Measurements from ENCODE around the gene CACNA1I. TPM values are rescaled to one million over a fixed set of nuclear protein-coding genes. Genes with fewer than 3 reads are reported as not detected.

The CACNA1I gene
- polyA plus RNA-seq, 1 of the 3 experiments (the other 2 are of a cell fraction), result not detected

DNA sequence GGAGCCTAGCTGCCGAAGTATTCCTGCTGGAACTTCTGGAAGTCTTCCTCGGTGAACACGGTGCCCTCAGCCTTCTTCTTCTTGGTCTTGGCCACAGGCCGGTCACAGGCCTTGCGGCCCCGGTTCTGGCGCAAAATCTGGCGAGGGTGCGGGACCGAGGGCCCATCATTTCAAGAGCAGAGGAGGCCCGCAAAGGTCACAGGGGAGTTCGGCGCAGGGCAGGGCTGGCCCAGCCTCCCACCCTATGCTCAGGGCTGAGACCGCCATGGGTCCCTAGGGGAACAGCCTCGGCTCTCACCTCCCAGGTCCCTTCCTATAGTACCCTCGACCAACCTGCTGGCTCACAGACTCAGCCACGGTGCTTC lies 41.1 kb upstream of the CACNA1I start:
- WGBS (ENCODE audit: low lambda C conversion rate), result 61% methylated on average over 5 of the region's 17 CpGs
- no peak overlapping the region; a peak in 1 of 4 replicates for H3K27ac ChIP-seq (ENCODE audit: low read depth in 2 of 2, low read length in 1 of 2)
- H3K4me2 ChIP-seq, result no peak overlapping the region
- DNase-seq, result no peak
- no peaks in the 10 kb centered on the region for H3K27me3 ChIP-seq (ENCODE audit: insufficient read depth)
- peaks cover 4 to 25% of the 10 kb centered on the region in 2 experiments; a peak in 2 of 4 replicates for H3K4me1 ChIP-seq (ENCODE audit: control insufficient read depth in 1 of 2, insufficient read depth in 2 of 2, low read depth in 1 of 2, low read length in 1 of 2)
- H2AFZ ChIP-seq (ENCODE audit: low read depth), result no peak overlapping the region
- peak overlapping the region in 1 of 2 experiments; percentile 37; a peak in 1 of 4 replicates for H3K4me3 ChIP-seq (ENCODE audit: low read depth in 2 of 2, low read length in 1 of 2)
- H4K20me1 ChIP-seq (ENCODE audit: insufficient read depth), result peaks cover 31% of the 10 kb centered on the region
- CTCF ChIA-PET, result interaction anchor here (0.6 to 4.7 kb wide), 29 partner anchors 12 to 510 kb away, joined by 3 to 36 read pairs (median 4); partner anchors contain the start of genes MIEF1, SYNGR1 and TAB1
- peaks cover 7% of the 10 kb centered on the region for H3F3A ChIP-seq (replicated peaks; ENCODE audit: insufficient read depth)
- H3K9me2 ChIP-seq, result no peaks in the 10 kb centered on the region
- peaks cover 21% of the 10 kb centered on the region for H3K79me2 ChIP-seq (ENCODE audit: insufficient read depth)
- peaks cover 0 to 6% of the 10 kb centered on the region in 2 experiments for H3K36me3 ChIP-seq (replicated peaks in 1 of 2; ENCODE audit: control insufficient read depth in 1 of 2, insufficient read depth in 2 of 2, low read length in 1 of 2)
- TF ChIP-seq, protein P1, sequence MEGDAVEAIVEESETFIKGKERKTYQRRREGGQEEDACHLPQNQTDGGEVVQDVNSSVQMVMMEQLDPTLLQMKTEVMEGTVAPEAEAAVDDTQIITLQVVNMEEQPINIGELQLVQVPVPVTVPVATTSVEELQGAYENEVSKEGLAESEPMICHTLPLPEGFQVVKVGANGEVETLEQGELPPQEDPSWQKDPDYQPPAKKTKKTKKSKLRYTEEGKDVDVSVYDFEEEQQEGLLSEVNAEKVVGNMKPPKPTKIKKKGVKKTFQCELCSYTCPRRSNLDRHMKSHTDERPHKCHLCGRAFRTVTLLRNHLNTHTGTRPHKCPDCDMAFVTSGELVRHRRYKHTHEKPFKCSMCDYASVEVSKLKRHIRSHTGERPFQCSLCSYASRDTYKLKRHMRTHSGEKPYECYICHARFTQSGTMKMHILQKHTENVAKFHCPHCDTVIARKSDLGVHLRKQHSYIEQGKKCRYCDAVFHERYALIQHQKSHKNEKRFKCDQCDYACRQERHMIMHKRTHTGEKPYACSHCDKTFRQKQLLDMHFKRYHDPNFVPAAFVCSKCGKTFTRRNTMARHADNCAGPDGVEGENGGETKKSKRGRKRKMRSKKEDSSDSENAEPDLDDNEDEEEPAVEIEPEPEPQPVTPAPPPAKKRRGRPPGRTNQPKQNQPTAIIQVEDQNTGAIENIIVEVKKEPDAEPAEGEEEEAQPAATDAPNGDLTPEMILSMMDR (IDR thresholded peaks at IDR 0.05), result no peak; the same call in 1 of the 2 replicates
- TF ChIP-seq NFIC (IDR thresholded peaks at IDR 0.05; ENCODE audit: borderline replicate concordance), result no peak
- TF ChIP-seq FOXJ3 (CRISPR knock-in tag; IDR thresholded peaks at IDR 0.05), result no peak
- TF ChIP-seq MEF2A (IDR thresholded peaks at IDR 0.05; ENCODE audit: borderline replicate concordance, low read depth), result no peak
- no peak for TF ChIP-seq TEAD4 (IDR thresholded peaks at IDR 0.05; ENCODE audit: borderline replicate concordance, insufficient read depth)
- TF ChIP-seq EZH2phosphoT487 (IDR thresholded peaks at IDR 0.05; ENCODE audit: borderline replicate concordance, low read depth), result no peak
- TF ChIP-seq RAD21 (IDR thresholded peaks at IDR 0.05; ENCODE audit: low read length), result no peak
- TF ChIP-seq, protein P2, sequence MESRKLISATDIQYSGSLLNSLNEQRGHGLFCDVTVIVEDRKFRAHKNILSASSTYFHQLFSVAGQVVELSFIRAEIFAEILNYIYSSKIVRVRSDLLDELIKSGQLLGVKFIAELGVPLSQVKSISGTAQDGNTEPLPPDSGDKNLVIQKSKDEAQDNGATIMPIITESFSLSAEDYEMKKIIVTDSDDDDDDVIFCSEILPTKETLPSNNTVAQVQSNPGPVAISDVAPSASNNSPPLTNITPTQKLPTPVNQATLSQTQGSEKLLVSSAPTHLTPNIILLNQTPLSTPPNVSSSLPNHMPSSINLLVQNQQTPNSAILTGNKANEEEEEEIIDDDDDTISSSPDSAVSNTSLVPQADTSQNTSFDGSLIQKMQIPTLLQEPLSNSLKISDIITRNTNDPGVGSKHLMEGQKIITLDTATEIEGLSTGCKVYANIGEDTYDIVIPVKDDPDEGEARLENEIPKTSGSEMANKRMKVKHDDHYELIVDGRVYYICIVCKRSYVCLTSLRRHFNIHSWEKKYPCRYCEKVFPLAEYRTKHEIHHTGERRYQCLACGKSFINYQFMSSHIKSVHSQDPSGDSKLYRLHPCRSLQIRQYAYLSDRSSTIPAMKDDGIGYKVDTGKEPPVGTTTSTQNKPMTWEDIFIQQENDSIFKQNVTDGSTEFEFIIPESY (IDR thresholded peaks at IDR 0.05; ENCODE audit: borderline replicate concordance, low read depth), result no peak
- TF ChIP-seq, protein P3, sequence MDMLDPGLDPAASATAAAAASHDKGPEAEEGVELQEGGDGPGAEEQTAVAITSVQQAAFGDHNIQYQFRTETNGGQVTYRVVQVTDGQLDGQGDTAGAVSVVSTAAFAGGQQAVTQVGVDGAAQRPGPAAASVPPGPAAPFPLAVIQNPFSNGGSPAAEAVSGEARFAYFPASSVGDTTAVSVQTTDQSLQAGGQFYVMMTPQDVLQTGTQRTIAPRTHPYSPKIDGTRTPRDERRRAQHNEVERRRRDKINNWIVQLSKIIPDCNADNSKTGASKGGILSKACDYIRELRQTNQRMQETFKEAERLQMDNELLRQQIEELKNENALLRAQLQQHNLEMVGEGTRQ (IDR thresholded peaks at IDR 0.05; ENCODE audit: borderline replicate concordance, low read depth, low read length), result no peak
- TF ChIP-seq EP300 (IDR thresholded peaks at IDR 0.05; ENCODE audit: borderline replicate concordance in 1 of 2, low read depth in 1 of 2, low read length in 1 of 2), result no peak
- TF ChIP-seq RXRA (IDR thresholded peaks at IDR 0.05; ENCODE audit: borderline replicate concordance, low read depth), result no peak
- TF ChIP-seq MXI1 (IDR thresholded peaks at IDR 0.05; ENCODE audit: low read depth, low read length), result no peak
- TF ChIP-seq, protein P4, sequence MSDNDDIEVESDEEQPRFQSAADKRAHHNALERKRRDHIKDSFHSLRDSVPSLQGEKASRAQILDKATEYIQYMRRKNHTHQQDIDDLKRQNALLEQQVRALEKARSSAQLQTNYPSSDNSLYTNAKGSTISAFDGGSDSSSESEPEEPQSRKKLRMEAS (IDR thresholded peaks at IDR 0.05; ENCODE audit: low read depth), result no peak
- no peaks in the 10 kb centered on the region for H3K9me3 ChIP-seq
- H3K9ac ChIP-seq, result no peak overlapping the region
- POLR2A ChIA-PET, result interaction anchor here (0.9 to 1.7 kb wide), 4 partner anchors 8 to 210 kb away, joined by 3 to 9 read pairs (median 3); partner anchors contain the start of genes MIEF1 and RPL3

Measured in SK-N-SH (cell line).